ENCODE results near the gene MPRIP.

Gene MPRIP

GRCh38 chr17:17108451-17109049, 66.3 kb downstream of the MPRIP start:
- DNase-seq (ENCODE audit: extremely low read depth, low read depth): no peak
- no peak for TF ChIP-seq CTCF (IDR thresholded peaks at IDR 0.05; ENCODE audit: low read depth, low read length)

- no peak for DNase-seq (ENCODE audit: extremely low read depth, low read depth)
- TF ChIP-seq CTCF (IDR thresholded peaks at IDR 0.05; ENCODE audit: low read depth, low read length): no peak
Measured at GRCh38 chr17:17109256-17109655, 67.0 kb downstream of the MPRIP start.

GRCh38 chr17:17109907-17110306, 67.7 kb downstream of the MPRIP start:
- DNase-seq (ENCODE audit: extremely low read depth, low read depth): no peak
- TF ChIP-seq CTCF (IDR thresholded peaks at IDR 0.05; ENCODE audit: low read depth, low read length): no peak

GRCh38 chr17:17110520-17110919, 68.3 kb downstream of the MPRIP start:
- DNase-seq (ENCODE audit: extremely low read depth, low read depth): no peak
- no peak for TF ChIP-seq CTCF (IDR thresholded peaks at IDR 0.05; ENCODE audit: low read depth, low read length)

GRCh38 chr17:17111401-17112393, 69.4 kb downstream of the MPRIP start:
- DNase-seq (ENCODE audit: extremely low read depth, low read depth): no peak
- no peak for TF ChIP-seq CTCF (IDR thresholded peaks at IDR 0.05; ENCODE audit: low read depth, low read length)

- no peak for TF ChIP-seq CTCF (IDR thresholded peaks at IDR 0.05; ENCODE audit: low read depth, low read length)
- no peak for DNase-seq (ENCODE audit: extremely low read depth, low read depth)
Measured at GRCh38 chr17:17112628-17113200, 70.5 kb downstream of the MPRIP start.

Measured in AG09319 (cell line).